HG03460 (cell line): Measurements from ENCODE around the gene TSEN54.
"Not testable (repeated sequence)": the region's sequence is repeated elsewhere in the genome, so short reads cannot be mapped to it uniquely, and the experiment has no call there.

ENCODE experiments used
- ATAC-seq: cut with Tn5 transposase; IDR thresholded peaks from one replicate; pipeline ENCODE4 v1.9.1; 2021; ENCODE audit not compliant: unreplicated experiment

TSEN54 gene

GRCh38 chr17:75517297-75517865, 1.1 kb downstream of the TSEN54 start:
- ATAC-seq = no peak

- no peak for ATAC-seq
These were observed 1.9 kb downstream of the TSEN54 start for GRCh38 chr17:75518201-75518600.

GRCh38 chr17:75518983-75519537, 2.7 kb downstream of the TSEN54 start:
- no peak for ATAC-seq

- not testable (repeated sequence) for ATAC-seq
These were observed 4.1 kb downstream of the TSEN54 start for GRCh38 chr17:75520413-75520812.

GRCh38 chr17:75521290-75521689, 5.0 kb downstream of the TSEN54 start:
- no peak for ATAC-seq

GRCh38 chr17:75521951-75522727, 5.8 kb downstream of the TSEN54 start:
- no peak for ATAC-seq

GRCh38 chr17:75523647-75524046, 7.3 kb downstream of the TSEN54 start:
- no peak for ATAC-seq

GRCh38 chr17:75524269-75524969, 8.1 kb downstream of the TSEN54 start:
- no peak for ATAC-seq

GRCh38 chr17:75524970-75525805, 8.9 kb downstream of the TSEN54 start, which contains the start of gene LLGL2:
Gene LLGL2 (plus strand): TSS chr17:75525697. CDS start chr17:75543427, 17,730 bp downstream.
- ATAC-seq = peak; percentile 87

- no peak for ATAC-seq
These were observed 9.7 kb downstream of the TSEN54 start for GRCh38 chr17:75525806-75526554.

GRCh38 chr17:75526555-75527270, 10.4 kb downstream of the TSEN54 start:
- no peak for ATAC-seq

GRCh38 chr17:75530837-75531720, 14.8 kb downstream of the TSEN54 start:
- ATAC-seq = no peak

GRCh38 chr17:75531721-75532072, 15.4 kb downstream of the TSEN54 start:
- ATAC-seq = no peak

GRCh38 chr17:75535119-75535537, 18.8 kb downstream of the TSEN54 start:
- ATAC-seq = no peak

- ATAC-seq = no peak
These were observed 19.5 kb downstream of the TSEN54 start for GRCh38 chr17:75535871-75536270.

- no peak for ATAC-seq
These were observed 20.0 kb downstream of the TSEN54 start for GRCh38 chr17:75536366-75536765.

- ATAC-seq = no peak
These were observed 23.8 kb downstream of the TSEN54 start for GRCh38 chr17:75539967-75540729.
